Nephron (organoid): ENCODE measurements around the gene PTPRE.

Experiments used
- H3K27ac Mint-ChIP-seq, 3 experiments: 2 replicates each; pipeline ENCODE4 v1.8.0; 2020; ENCODE audit warnings: mixed read lengths in 3 of 3, mild to moderate bottlenecking in 2 of 3, moderate library complexity in 1 of 3
- H3K27me3 Mint-ChIP-seq: 2 replicates; pipeline ENCODE4 v1.8.0; 2021; ENCODE audit warnings: low read depth, mild to moderate bottlenecking, moderate library complexity, mixed read lengths
- H3K36me3 Mint-ChIP-seq: 2 replicates; pipeline ENCODE4 v1.8.0; 2020; ENCODE audit warnings: low read depth, mixed read lengths
- H3K4me1 Mint-ChIP-seq: 2 replicates; pipeline ENCODE4 v1.8.0; 2020; ENCODE audit warnings: mixed read lengths
- H3K4me3 Mint-ChIP-seq, 3 experiments: 2 replicates each; pipeline ENCODE4 v1.8.0; 2020; ENCODE audit warnings: mild to moderate bottlenecking in 3 of 3, mixed read lengths in 3 of 3, moderate library complexity in 2 of 3
- H3K9me3 Mint-ChIP-seq: 2 replicates; pipeline ENCODE4 v1.8.0; 2020; ENCODE audit warnings: mixed read lengths
- TF ChIP-seq, protein P1 (sequence below), 3 experiments: fragments of 200-600 bp; sonication (generic); IDR thresholded peaks; one replicate each; pipeline ENCODE4 v1.5.0; 2021; ENCODE audit warnings: antibody characterized with exemption in 3 of 3; ENCODE audit not compliant: unreplicated experiment in 3 of 3

PTPRE gene

DNA sequence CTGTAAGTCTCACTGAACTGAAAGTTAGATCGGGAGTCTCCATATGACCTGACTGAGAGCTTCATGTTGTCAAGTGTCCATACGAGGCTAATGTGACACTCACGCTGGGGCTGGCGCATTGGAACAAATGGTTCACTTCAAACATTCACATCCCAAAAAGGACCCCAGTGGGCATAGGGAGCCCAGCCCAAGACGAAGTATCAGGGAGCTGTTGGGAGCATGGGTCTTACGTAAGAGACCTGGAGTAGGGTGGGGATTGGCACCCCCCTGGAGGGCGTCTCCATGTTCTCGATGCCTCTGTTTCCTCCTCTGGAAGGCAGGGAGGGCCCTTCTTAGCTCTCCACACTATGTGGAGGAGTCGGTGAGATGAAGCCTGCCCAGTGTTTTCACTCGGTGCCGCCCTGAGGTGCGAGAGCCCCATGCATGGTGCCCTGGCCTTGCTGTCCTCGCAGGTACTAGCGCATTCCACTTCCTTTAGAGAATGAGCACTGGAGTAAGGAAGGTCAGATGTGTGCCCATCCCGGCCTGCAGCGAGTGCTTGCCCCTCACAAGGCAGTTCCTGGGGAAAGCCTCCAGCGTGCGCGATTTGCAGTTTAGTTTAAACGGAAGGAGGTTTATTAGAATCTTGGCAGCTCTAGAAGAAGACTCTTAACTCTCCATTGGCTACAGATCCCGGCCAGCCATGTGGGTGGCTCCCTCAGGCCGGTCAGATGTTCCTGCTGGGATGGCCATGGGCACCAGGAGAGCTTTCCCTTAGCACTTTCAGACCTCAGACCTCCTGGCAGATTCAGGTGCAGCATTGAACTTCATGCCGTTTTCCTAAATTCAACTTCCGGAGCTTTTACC, 64.4 kb downstream of the PTPRE start:
- TF ChIP-seq, protein P1, sequence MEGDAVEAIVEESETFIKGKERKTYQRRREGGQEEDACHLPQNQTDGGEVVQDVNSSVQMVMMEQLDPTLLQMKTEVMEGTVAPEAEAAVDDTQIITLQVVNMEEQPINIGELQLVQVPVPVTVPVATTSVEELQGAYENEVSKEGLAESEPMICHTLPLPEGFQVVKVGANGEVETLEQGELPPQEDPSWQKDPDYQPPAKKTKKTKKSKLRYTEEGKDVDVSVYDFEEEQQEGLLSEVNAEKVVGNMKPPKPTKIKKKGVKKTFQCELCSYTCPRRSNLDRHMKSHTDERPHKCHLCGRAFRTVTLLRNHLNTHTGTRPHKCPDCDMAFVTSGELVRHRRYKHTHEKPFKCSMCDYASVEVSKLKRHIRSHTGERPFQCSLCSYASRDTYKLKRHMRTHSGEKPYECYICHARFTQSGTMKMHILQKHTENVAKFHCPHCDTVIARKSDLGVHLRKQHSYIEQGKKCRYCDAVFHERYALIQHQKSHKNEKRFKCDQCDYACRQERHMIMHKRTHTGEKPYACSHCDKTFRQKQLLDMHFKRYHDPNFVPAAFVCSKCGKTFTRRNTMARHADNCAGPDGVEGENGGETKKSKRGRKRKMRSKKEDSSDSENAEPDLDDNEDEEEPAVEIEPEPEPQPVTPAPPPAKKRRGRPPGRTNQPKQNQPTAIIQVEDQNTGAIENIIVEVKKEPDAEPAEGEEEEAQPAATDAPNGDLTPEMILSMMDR (IDR thresholded peaks at IDR 0.05; ENCODE audit: unreplicated experiment in 3 of 3): no peak
- Mint-ChIP-seq H3K27me3 (no peaks in the 10 kb centered on the region), H3K4me1 (peaks cover 14% of the 10 kb centered on the region), H3K27ac (no peak overlapping the region), H3K36me3 (no peaks in the 10 kb centered on the region), H3K4me3 (no peak overlapping the region), H3K9me3 (no peaks in the 10 kb centered on the region)

DNA sequence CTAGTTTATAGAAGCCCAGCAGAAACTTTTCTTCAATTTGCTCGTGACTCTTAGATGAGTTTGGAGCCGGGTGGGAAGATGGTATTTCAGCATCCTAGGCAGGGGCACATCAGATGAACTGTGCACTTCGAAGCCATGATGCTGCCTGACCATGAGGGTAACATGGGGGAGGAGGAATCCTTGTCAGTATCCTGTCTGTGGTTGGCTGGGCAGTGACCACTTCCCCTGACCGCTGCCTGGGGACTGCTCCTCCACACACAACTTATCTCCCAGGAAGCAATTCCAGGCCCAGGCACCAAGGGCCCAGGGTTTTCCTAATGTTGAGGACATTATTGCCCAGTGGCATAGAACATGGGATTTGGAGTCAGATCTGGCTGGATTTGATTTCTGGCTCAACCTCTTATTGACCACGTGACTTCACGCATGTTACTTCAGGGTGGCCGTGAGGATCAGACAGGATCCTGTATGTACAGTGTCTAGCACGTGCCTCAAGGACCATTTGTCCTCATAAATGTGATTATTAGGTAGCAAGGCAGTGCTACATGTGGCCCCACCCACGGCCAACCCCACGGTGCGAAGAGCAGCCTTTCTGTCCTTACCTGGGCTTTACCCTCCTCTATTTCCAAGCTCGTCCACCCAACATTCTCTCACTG, 65.2 kb downstream of the PTPRE start:
- no peaks in the 10 kb centered on the region for H3K36me3 Mint-ChIP-seq
- no peaks in the 10 kb centered on the region for H3K9me3 Mint-ChIP-seq
- H3K4me1 Mint-ChIP-seq: peaks cover 21% of the 10 kb centered on the region
- peaks cover 4% of the 10 kb centered on the region for H3K27me3 Mint-ChIP-seq
- H3K27ac Mint-ChIP-seq: no peak overlapping the region
- no peak overlapping the region for H3K4me3 Mint-ChIP-seq
- TF ChIP-seq, protein P1 (IDR thresholded peaks at IDR 0.05; ENCODE audit: unreplicated experiment in 3 of 3): no peak

- H3K4me1 Mint-ChIP-seq: peaks cover 28% of the 10 kb centered on the region
- no peaks in the 10 kb centered on the region for H3K36me3 Mint-ChIP-seq
- TF ChIP-seq, protein P1 (IDR thresholded peaks at IDR 0.05; ENCODE audit: unreplicated experiment in 3 of 3): no peak
- H3K27ac Mint-ChIP-seq: peak overlapping the region in 1 of 3 experiments; percentile 17
- H3K27me3 Mint-ChIP-seq: peaks cover 4% of the 10 kb centered on the region
- no peak overlapping the region for H3K4me3 Mint-ChIP-seq
- no peaks in the 10 kb centered on the region for H3K9me3 Mint-ChIP-seq
Measured at GRCh38 chr10:127972751-127973357, 66.0 kb downstream of the PTPRE start.

DNA sequence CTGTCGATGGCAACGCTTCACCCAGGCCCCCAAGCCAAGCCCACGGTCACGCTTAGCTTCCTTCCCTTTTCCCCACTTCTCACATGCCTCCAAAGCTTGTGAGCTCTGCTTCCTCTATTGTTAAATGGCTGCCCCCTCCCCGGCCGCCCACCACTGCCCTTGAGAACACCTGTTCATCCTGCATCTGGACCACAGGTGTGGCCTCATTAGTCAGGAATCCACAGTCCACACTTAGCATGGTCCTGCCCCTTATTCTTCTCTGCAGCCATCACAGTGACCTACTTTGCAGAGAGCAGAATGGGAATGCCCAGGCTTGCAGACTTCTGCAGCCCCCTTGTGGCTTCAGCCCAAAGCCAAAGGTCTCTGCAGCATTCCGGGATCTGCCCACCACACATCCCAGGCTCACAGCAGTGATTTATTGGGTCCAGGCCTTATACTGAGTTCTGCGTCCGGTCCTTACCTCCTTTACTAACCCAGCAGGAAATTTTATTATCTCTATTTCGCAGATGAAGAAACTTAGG, 66.9 kb downstream of the PTPRE start:
- peaks cover 29% of the 10 kb centered on the region for H3K4me1 Mint-ChIP-seq
- no peak overlapping the region for H3K4me3 Mint-ChIP-seq
- no peak overlapping the region for H3K27ac Mint-ChIP-seq
- TF ChIP-seq, protein P1 (IDR thresholded peaks at IDR 0.05; ENCODE audit: unreplicated experiment in 3 of 3): no peak
- H3K9me3 Mint-ChIP-seq: no peaks in the 10 kb centered on the region
- no peaks in the 10 kb centered on the region for H3K36me3 Mint-ChIP-seq
- peaks cover 4% of the 10 kb centered on the region for H3K27me3 Mint-ChIP-seq

DNA sequence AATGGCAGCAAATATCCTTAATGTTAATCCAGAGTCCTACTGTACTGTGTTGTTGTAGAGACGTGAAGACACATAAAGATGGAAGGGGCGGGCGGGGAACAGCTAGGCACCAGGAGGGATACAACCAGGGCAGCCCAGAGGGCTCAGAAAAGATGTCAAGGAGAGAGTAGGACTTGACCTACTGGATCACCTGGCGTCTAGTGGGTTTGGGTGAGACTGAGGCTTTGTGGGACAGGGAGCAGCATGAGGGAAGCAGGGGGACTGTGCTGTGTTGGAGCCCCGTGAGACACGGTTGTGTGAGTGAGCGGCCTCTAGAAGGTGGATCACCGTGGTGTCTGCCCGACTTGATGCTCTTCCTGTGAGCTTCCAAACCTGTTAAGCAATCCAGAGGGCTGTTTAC, 68.0 kb downstream of the PTPRE start:
- Mint-ChIP-seq H3K36me3 (no peaks in the 10 kb centered on the region), H3K27ac (no peak overlapping the region), H3K27me3 (peaks cover 4% of the 10 kb centered on the region), H3K9me3 (peaks cover 1% of the 10 kb centered on the region), H3K4me3 (no peak overlapping the region), H3K4me1 (peaks cover 29% of the 10 kb centered on the region)
- TF ChIP-seq, protein P1 (IDR thresholded peaks at IDR 0.05; ENCODE audit: unreplicated experiment in 3 of 3): no peak
